ENCODE results near the gene LMF1.

GRCh38 chr16:1018447-1019198 is 47.8 kb upstream of the LMF1 start:
- TF ChIP-seq EZH2 (IDR thresholded peaks at IDR 0.05), result no peak
- TF ChIP-seq EGR1 (IDR thresholded peaks at IDR 0.05; ENCODE audit: low read depth), result no peak
- no peak for TF ChIP-seq POLR2A (IDR thresholded peaks at IDR 0.05; ENCODE audit: borderline replicate concordance, extremely low read depth, insufficient read depth, insufficient read length)
- no peak for TF ChIP-seq ZBTB33 (IDR thresholded peaks at IDR 0.05; ENCODE audit: extremely low read depth, insufficient replicate concordance, low read length)
- no peak for TF ChIP-seq CTCF (IDR thresholded peaks at IDR 0.05 in 2 of 3, conservative IDR thresholded peaks at IDR 0.05 in 1 of 3; ENCODE audit: borderline replicate concordance in 1 of 3, insufficient read depth in 1 of 3, low read depth in 2 of 3, low read length in 2 of 3)
- no peak for TF ChIP-seq JUND (IDR thresholded peaks at IDR 0.05)

Data from HCT116 (cell line).